A549 (cell line): Measurements from ENCODE around the gene FOXK1. TPM values are rescaled to one million over a fixed set of nuclear protein-coding genes. Genes with fewer than 3 reads are reported as not detected.

Experiments
- ATAC-seq, 2 experiments: fragments of 200-7000 bp in 1 of 2; fragments of >200 bp in 1 of 2; cut with Nextera tagmentation in 1 of 2; cut with Tn5 transposase in 1 of 2; 3 replicates each; pipeline versions ENCODE4 v1.8.0 to v1.9.1; 2018 to 2020; ENCODE audit warnings: mild to moderate bottlenecking in 1 of 2, moderate library complexity in 1 of 2
- CTCF ChIA-PET: fragments of 300-600 bp; sonication (Branson Sonifier 250); formaldehyde crosslinking; extraction: SDS; loops from one replicate; lab custom pipeline; 2021; ENCODE audit warnings: antibody characterized with exemption, inconsistent platforms; lab: Yijun Ruan, JAX
- POLR2A ChIA-PET: fragments of 350-600 bp; formaldehyde crosslinking; extraction: SDS; loops from one replicate; lab custom pipeline; 2021; ENCODE audit warnings: antibody characterized with exemption, inconsistent platforms; lab: Yijun Ruan, JAX
- DNase-seq, 2 experiments: peaks; one replicate each; pipeline versions ENCODE4 v3.0.0 to v3.0.0-alpha.2; 2011 to 2016; ENCODE audit warnings: low read depth in 1 of 2, low spot score in 1 of 2
- FAIRE-seq: peaks from 2 replicates; lab custom pipeline; 2011; peaks lifted over from hg19 to GRCh38; lab: Jason Lieb, UNC
- H3K27ac ChIP-seq, 2 experiments: fragments of >200 bp; sonication (Bioruptor Twin); formaldehyde crosslinking; 3 replicates each; pipeline ENCODE4 v1.5.1; 2016 to 2017
- H3K4me1 ChIP-seq: fragments of >200 bp; sonication (Bioruptor Twin); formaldehyde crosslinking; 3 replicates; pipeline ENCODE4 v1.6.1; 2016
- H3K4me2 ChIP-seq: fragments of >200 bp; sonication (Bioruptor Twin); formaldehyde crosslinking; 3 replicates; pipeline ENCODE4 v1.6.1; 2016
- H3K4me3 ChIP-seq: fragments of >200 bp; sonication (Bioruptor Twin); formaldehyde crosslinking; 3 replicates; pipeline ENCODE4 v1.5.1; 2016
- H3K9me3 ChIP-seq: fragments of >200 bp; sonication (Bioruptor Twin); formaldehyde crosslinking; 3 replicates; pipeline ENCODE4 v1.6.1; 2016
- CEBPB ChIP-seq, 2 experiments: fragments of >200 bp in 1 of 2; sonication (Bioruptor Twin) in 1 of 2; formaldehyde crosslinking in 1 of 2; IDR thresholded peaks; 2 replicates each; pipeline ENCODE4 v1.6.1; 2012 to 2016
- CHD2 ChIP-seq: fragments of 150-350 bp; IDR thresholded peaks from 2 replicates; pipeline ENCODE4 v1.6.1; 2014; ENCODE audit warnings: low read length; ENCODE audit not compliant: partially characterized antibody
- EHMT2 ChIP-seq: fragments of 200-600 bp; sonication (generic); IDR thresholded peaks from 2 replicates; pipeline ENCODE4 v1.6.1; 2016; ENCODE audit warnings: antibody characterized with exemption, low read depth, mild to moderate bottlenecking, moderate library complexity
- FOSB ChIP-seq: fragments of 250-450 bp; sonication (Bioruptor Pico); IDR thresholded peaks from 2 replicates; pipeline ENCODE4 v1.5.0; 2020; ENCODE audit warnings: mild to moderate bottlenecking, moderate library complexity
- KDM5A ChIP-seq: fragments of 200-600 bp; sonication (generic); IDR thresholded peaks from 2 replicates; pipeline ENCODE4 v1.6.1; 2016; ENCODE audit warnings: antibody characterized with exemption, mild to moderate bottlenecking
- MAZ ChIP-seq: fragments of 150-350 bp; IDR thresholded peaks from 2 replicates; pipeline ENCODE4 v1.6.1; 2014; ENCODE audit warnings: antibody characterized with exemption, low read depth, low read length, borderline replicate concordance
- NFE2L2 ChIP-seq: fragments of 150-350 bp; conservative IDR thresholded peaks from 2 replicates; pipeline ENCODE4 v1.6.1; 2014; ENCODE audit warnings: low read length
- RAD21 ChIP-seq, 2 experiments: fragments of >200 bp in 1 of 2; sonication (Bioruptor Twin) in 1 of 2; formaldehyde crosslinking in 1 of 2; IDR thresholded peaks in 1 of 2; conservative IDR thresholded peaks in 1 of 2; 2 replicates in 1 of 2; 3 replicates in 1 of 2; pipeline ENCODE4 v1.6.1; 2012 to 2018; ENCODE audit warnings: inconsistent platforms in 1 of 2
- RNF2 ChIP-seq: fragments of 200-600 bp; sonication (generic); IDR thresholded peaks from 2 replicates; pipeline ENCODE4 v1.6.1; 2016; ENCODE audit warnings: low read depth, mild to moderate bottlenecking, antibody characterized with exemption, moderate library complexity, borderline replicate concordance
- WGBS: methylation state at CpG from one replicate; pipeline ENCODE4 v1.1.6; 2017; ENCODE audit errors: missing lambda C conversion rate; 5-methylcytosine and 5-hydroxymethylcytosine counted together
- polyA plus RNA-seq, 4 experiments: library from polyadenylated mRNA; depleted of rRNA in 3 of 4; stranded (reverse); fragments of >200 nt; fragmentation: RNase III in 1 of 4; extraction: RNeasy Plus Mini Kit Qiagen cat#74134 plus additional on column Dnase treatment in 1 of 4; gene quantifications; 2 replicates in 3 of 4; 3 replicates in 1 of 4; pipeline ENCODE4 v1.2.3, GENCODE V29; 2011 to 2017
- TF ChIP-seq, protein P1 (sequence below): fragments of >200 bp; sonication (Bioruptor Twin); formaldehyde crosslinking; IDR thresholded peaks from 3 replicates; pipeline ENCODE4 v1.6.1; 2016
- TF ChIP-seq, protein P2 (sequence below): IDR thresholded peaks from 2 replicates; pipeline ENCODE4 v1.6.1; 2012; ENCODE audit warnings: low read depth, borderline replicate concordance
- TF ChIP-seq, protein P3 (sequence below): fragments of 250-450 bp; sonication (Bioruptor Pico); IDR thresholded peaks from 2 replicates; pipeline ENCODE4 v1.5.0; 2021; ENCODE audit warnings: mild to moderate bottlenecking, moderate library complexity, borderline replicate concordance
- TF ChIP-seq, protein P4 (sequence below): fragments of >200 bp; sonication (Bioruptor Twin); formaldehyde crosslinking; IDR thresholded peaks from 3 replicates; pipeline ENCODE4 v1.5.1; 2016

FOXK1 gene
- polyA plus RNA-seq, 2 of the 4 experiments (the other 2 are of a cell fraction): 6.8 to 10.9 TPM

DNA sequence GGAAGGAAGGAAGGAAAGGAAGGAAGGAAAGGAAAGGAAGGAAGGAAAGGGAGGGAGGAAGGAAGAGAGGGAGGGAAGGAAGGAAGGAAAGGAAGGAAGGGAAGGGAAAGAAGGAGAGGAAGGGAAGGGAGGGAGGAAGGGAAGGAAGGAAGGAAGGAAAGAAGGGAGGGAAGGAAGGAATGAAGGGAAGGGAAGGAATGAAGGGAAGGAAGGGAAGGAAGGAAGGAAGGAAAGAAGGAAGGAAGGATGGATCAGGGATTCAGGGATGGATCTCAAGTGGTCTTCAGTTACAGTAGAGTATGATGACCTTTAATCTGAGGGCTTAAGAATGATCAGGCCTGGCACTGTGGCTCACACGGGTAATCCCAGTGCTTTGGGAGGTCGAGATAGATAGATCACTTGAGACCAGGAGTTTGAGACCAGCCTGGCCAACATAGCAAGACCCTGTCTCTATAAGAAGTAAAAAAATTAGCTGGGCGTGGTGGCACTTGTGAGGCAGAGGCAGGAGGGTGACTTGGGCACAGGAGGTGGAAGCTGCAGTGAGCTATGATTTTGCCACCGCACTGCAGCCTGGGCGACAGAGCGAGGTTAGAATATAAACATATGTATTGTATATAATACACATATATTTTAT lies 760 bp upstream of the FOXK1 start:
- H3K4me1 ChIP-seq: peaks cover 11% of the 10 kb centered on the region
- DNase-seq (no peak), FAIRE-seq (no peak), ATAC-seq (no peak)
- peak overlapping the region; percentile 90 to 99 for H3K27ac ChIP-seq
- peak overlapping the region; percentile 74 for H3K4me3 ChIP-seq
- 90% methylated on average over 6 of the region's 6 CpGs for WGBS
- no peaks in the 10 kb centered on the region for H3K9me3 ChIP-seq
- TF ChIP-seq, protein P1, sequence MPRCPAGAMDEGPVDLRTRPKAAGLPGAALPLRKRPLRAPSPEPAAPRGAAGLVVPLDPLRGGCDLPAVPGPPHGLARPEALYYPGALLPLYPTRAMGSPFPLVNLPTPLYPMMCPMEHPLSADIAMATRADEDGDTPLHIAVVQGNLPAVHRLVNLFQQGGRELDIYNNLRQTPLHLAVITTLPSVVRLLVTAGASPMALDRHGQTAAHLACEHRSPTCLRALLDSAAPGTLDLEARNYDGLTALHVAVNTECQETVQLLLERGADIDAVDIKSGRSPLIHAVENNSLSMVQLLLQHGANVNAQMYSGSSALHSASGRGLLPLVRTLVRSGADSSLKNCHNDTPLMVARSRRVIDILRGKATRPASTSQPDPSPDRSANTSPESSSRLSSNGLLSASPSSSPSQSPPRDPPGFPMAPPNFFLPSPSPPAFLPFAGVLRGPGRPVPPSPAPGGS: no peak
- no peak for TF ChIP-seq FOSB (CRISPR knock-in tag)
- no peak for TF ChIP-seq RNF2
- TF ChIP-seq CEBPB (IDR thresholded peaks at IDR 0.05): no peak
- TF ChIP-seq EHMT2: no peak
- no peak for TF ChIP-seq NFE2L2
- TF ChIP-seq, protein P2, sequence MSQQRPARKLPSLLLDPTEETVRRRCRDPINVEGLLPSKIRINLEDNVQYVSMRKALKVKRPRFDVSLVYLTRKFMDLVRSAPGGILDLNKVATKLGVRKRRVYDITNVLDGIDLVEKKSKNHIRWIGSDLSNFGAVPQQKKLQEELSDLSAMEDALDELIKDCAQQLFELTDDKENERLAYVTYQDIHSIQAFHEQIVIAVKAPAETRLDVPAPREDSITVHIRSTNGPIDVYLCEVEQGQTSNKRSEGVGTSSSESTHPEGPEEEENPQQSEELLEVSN: no peak
- TF ChIP-seq, protein P3, sequence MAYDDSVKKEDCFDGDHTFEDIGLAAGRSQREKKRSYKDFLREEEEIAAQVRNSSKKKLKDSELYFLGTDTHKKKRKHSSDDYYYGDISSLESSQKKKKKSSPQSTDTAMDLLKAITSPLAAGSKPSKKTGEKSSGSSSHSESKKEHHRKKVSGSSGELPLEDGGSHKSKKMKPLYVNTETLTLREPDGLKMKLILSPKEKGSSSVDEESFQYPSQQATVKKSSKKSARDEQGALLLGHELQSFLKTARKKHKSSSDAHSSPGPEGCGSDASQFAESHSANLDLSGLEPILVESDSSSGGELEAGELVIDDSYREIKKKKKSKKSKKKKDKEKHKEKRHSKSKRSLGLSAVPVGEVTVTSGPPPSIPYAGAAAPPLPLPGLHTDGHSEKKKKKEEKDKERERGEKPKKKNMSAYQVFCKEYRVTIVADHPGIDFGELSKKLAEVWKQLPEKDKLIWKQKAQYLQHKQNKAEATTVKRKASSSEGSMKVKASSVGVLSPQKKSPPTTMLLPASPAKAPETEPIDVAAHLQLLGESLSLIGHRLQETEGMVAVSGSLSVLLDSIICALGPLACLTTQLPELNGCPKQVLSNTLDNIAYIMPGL (CRISPR knock-in tag): no peak
- TF ChIP-seq CHD2: no peak
- no peak for TF ChIP-seq KDM5A
- CTCF ChIA-PET: interaction anchor here (0.6 to 1.0 kb wide), 4 partner anchors 14 to 65 kb away, joined by 3 to 6 read pairs (median 3); no protein-coding TSS in a partner anchor
- peak overlapping the region; percentile 78 for H3K4me2 ChIP-seq
- POLR2A ChIA-PET: interaction anchor here (0.6 to 4.5 kb wide), 4 partner anchors 40 to 63 kb away, joined by 3 to 48 read pairs (median 7); no protein-coding TSS in a partner anchor

DNA sequence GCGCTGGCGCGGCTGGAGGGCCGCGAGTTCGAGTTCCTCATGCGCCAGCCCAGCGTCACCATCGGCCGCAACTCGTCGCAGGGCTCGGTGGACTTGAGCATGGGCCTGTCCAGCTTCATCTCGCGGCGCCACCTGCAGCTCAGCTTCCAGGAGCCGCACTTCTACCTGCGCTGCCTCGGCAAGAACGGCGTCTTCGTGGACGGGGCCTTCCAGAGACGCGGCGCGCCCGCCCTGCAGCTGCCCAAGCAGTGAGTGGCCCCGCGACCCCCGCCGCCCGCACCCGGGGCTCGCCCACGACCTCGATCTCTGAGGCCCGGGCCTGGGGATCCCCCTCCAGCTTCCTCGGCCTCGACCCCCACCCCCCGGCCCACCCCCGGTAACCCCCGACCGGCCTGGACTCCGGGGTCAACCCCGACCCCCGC lies 537 bp downstream of the FOXK1 start:
- ATAC-seq (peak; percentile 68 to 80), FAIRE-seq (no peak), DNase-seq (peak in 1 of 2 experiments; percentile 74)
- H3K4me3 ChIP-seq: peak overlapping the region; percentile 74
- ChIA-PET POLR2A (interaction anchor here (1.5 to 4.5 kb wide), 2 partner anchors 41 to 43 kb away, joined by 4 to 48 read pairs; no protein-coding TSS in a partner anchor), CTCF (interaction anchor here (0.8 to 1.1 kb wide), 4 partner anchors 9 to 62 kb away, joined by 3 read pairs; no protein-coding TSS in a partner anchor)
- H3K4me1 ChIP-seq: peaks cover 11% of the 10 kb centered on the region
- TF ChIP-seq, protein P4, sequence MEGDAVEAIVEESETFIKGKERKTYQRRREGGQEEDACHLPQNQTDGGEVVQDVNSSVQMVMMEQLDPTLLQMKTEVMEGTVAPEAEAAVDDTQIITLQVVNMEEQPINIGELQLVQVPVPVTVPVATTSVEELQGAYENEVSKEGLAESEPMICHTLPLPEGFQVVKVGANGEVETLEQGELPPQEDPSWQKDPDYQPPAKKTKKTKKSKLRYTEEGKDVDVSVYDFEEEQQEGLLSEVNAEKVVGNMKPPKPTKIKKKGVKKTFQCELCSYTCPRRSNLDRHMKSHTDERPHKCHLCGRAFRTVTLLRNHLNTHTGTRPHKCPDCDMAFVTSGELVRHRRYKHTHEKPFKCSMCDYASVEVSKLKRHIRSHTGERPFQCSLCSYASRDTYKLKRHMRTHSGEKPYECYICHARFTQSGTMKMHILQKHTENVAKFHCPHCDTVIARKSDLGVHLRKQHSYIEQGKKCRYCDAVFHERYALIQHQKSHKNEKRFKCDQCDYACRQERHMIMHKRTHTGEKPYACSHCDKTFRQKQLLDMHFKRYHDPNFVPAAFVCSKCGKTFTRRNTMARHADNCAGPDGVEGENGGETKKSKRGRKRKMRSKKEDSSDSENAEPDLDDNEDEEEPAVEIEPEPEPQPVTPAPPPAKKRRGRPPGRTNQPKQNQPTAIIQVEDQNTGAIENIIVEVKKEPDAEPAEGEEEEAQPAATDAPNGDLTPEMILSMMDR: 0 out of 3 replicates have a peak, but pooled peaks have one; percentile 9
- TF ChIP-seq MAZ (no peak), RAD21 (conservative IDR thresholded peaks at IDR 0.05 in 1 of 2, IDR thresholded peaks at IDR 0.05 in 1 of 2) (peak in 1 of 2 experiments; percentile 20; a peak in 1 of 5 replicates)
- TF ChIP-seq, protein P1: no peak
- H3K9me3 ChIP-seq: no peaks in the 10 kb centered on the region
- peak overlapping the region; percentile 79 for H3K4me2 ChIP-seq
- H3K27ac ChIP-seq: peak overlapping the region; percentile 90 to 99
- WGBS: no CpG with 5 or more reads among the region's 47 CpGs
